Lower leg skin (tissue), 3 donors: ENCODE measurements around the gene BARX2.

Experiments used
- CTCF ChIP-seq, 3 donors: fragments of 450-650 bp; IDR thresholded peaks; one replicate each; pipeline ENCODE4 v1.5.1; 2016; ENCODE audit warnings: antibody characterized with exemption in 3 of 3, mild to moderate bottlenecking in 3 of 3, moderate library complexity in 2 of 3
- POLR2A ChIP-seq, 2 donors: fragments of 450-650 bp; IDR thresholded peaks; one replicate each; pipeline ENCODE4 v1.6.1; 2016 to 2017; ENCODE audit warnings: antibody characterized with exemption in 2 of 2, mild to moderate bottlenecking in 1 of 2, moderate library complexity in 1 of 2

GRCh38 chr11:129374081-129374992 lies 1.3 kb upstream of the BARX2 start:
- TF ChIP-seq POLR2A (IDR thresholded peaks at IDR 0.05) (no peak), CTCF (IDR thresholded peaks at IDR 0.05) (no peak)
